ENCODE measurements around the gene DNA2.

Gene DNA2

DNA sequence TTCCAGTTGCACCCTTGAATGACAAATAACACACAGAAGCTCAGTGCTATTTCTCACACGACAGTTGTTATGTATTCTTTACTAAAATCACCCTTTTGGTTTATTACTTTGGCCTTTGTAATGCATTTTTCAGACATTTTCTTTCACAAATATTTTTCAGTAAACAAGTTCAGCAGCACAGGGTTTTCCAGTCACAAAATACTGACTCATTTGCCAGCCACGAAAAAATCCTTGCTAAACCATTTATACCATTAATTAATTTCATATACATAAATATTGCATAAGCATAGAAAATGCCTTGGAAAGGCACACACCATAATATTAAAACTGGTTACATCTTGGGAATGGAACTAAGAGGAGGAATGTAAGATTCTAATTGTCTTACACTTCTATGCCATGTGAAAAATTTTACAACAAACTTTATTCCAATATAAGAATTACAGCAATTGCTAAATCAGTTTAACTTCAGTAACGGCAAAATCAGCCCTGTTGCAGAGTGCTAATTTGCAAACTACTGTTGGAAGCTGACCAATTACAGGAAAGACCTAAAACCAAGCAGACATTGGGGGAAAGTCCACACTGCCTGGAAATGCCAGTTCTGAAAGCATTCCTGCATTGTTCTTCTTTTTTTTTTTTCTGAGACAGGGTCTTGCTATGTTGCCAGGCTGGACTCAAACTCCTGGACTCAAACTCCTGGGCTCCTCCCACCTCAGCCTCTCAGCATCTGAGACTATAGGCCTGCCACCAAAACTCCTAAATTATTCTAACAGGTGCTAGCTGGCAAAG, 107.5 kb downstream of the DNA2 start:
- DNase-seq (ENCODE audit: low read depth in 1 of 2, low spot score in 1 of 2): no peak

All from activated T-helper 1 cell treated with anti-CD3 and anti-CD28 coated beads, Interleukin-2, amount 50 U/mL, for 16 hours (primary cell).